Measurements from ENCODE around the gene NRF1.

The NRF1 gene

GRCh38 chr7:129773871-129774270 is 162.4 kb downstream of the NRF1 start:
- no peak for TF ChIP-seq CTCF (IDR thresholded peaks at IDR 0.05; ENCODE audit: low read depth, low read length)
- H3K4me3 ChIP-seq (replicated peaks in 1 of 2; ENCODE audit: low read depth in 2 of 2, low read length in 2 of 2): no peak overlapping the region
- no peak for DNase-seq (ENCODE audit: low read depth in 2 of 2)

GRCh38 chr7:129774359-129774758 is 162.8 kb downstream of the NRF1 start:
- no peak overlapping the region for H3K4me3 ChIP-seq (replicated peaks in 1 of 2; ENCODE audit: low read depth in 2 of 2, low read length in 2 of 2)
- TF ChIP-seq CTCF (IDR thresholded peaks at IDR 0.05; ENCODE audit: low read depth, low read length): no peak
- DNase-seq (ENCODE audit: low read depth in 2 of 2): no peak

- no peak for DNase-seq (ENCODE audit: low read depth in 2 of 2)
- TF ChIP-seq CTCF (IDR thresholded peaks at IDR 0.05; ENCODE audit: low read depth, low read length): no peak
- H3K4me3 ChIP-seq (replicated peaks in 1 of 2; ENCODE audit: low read depth in 2 of 2, low read length in 2 of 2): no peak overlapping the region
These were observed 163.6 kb downstream of the NRF1 start for GRCh38 chr7:129774871-129775694.

GRCh38 chr7:129775695-129776361 is 164.3 kb downstream of the NRF1 start:
- DNase-seq (ENCODE audit: low read depth in 2 of 2): no peak
- H3K4me3 ChIP-seq (replicated peaks in 1 of 2; ENCODE audit: low read depth in 2 of 2, low read length in 2 of 2): no peak overlapping the region
- no peak for TF ChIP-seq CTCF (IDR thresholded peaks at IDR 0.05; ENCODE audit: low read depth, low read length)

- DNase-seq (ENCODE audit: low read depth in 2 of 2): no peak
- TF ChIP-seq CTCF (IDR thresholded peaks at IDR 0.05; ENCODE audit: low read depth, low read length): no peak
- no peak overlapping the region for H3K4me3 ChIP-seq (replicated peaks in 1 of 2; ENCODE audit: low read depth in 2 of 2, low read length in 2 of 2)
These were observed 164.8 kb downstream of the NRF1 start for GRCh38 chr7:129776362-129776722.

- no peak for DNase-seq (ENCODE audit: low read depth in 2 of 2)
- H3K4me3 ChIP-seq (replicated peaks in 1 of 2; ENCODE audit: low read depth in 2 of 2, low read length in 2 of 2): no peak overlapping the region
- TF ChIP-seq CTCF (IDR thresholded peaks at IDR 0.05; ENCODE audit: low read depth, low read length): no peak
These were observed 165.8 kb downstream of the NRF1 start for GRCh38 chr7:129777195-129777844.
